Stimulated activated CD8-positive, alpha-beta memory T cell treated with anti-CD3 and anti-CD28 coated beads, Interleukin-7, amount 100 ng/mL, for 48 hours (primary cell): Measurements from ENCODE around the gene FUCA2.
"Not testable (repeated sequence)": the region's sequence is repeated elsewhere in the genome, so short reads cannot be mapped to it uniquely, and the experiment has no call there.

Experiments used
- DNase-seq, 2 donors: peaks; one replicate each; pipeline ENCODE4 v3.0.0-alpha.2; 2020; ENCODE audit warnings: low read depth in 1 of 2; ENCODE audit errors: extremely low read depth in 1 of 2

FUCA2 gene

DNA sequence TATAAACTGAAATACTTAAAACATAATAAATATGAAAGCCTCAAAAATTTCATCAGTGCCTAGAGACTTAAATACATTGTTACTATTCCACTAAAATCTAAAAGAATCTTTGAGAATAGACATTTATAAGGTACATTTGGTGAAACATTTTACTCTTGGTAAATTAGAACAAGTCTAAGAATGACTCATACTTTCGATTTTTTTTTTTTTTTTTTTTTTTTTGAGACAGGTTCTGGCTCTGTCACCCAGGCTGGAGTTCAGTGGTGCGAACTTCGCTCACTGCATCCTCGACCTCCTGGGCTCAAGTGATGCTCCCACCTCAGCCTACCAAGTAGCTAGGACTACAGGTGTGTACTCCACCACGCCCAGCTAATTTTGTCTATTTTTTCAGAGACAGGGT is 6.4 kb downstream of the FUCA2 start:
- no peak for DNase-seq

GRCh38 chr6:143504369-143504768 is 7.2 kb downstream of the FUCA2 start:
- DNase-seq: no peak

- no peak for DNase-seq
These were observed 9.7 kb downstream of the FUCA2 start for GRCh38 chr6:143501851-143502250.

GRCh38 chr6:143498428-143498827 is 13.1 kb downstream of the FUCA2 start:
- no peak for DNase-seq

- DNase-seq: no peak
These were observed 14.5 kb downstream of the FUCA2 start for GRCh38 chr6:143496974-143497373.

GRCh38 chr6:143490775-143491174 is 20.7 kb downstream of the FUCA2 start:
- no peak for DNase-seq

GRCh38 chr6:143490244-143490643 is 21.3 kb downstream of the FUCA2 start:
- DNase-seq: no peak

GRCh38 chr6:143486752-143487151 is 24.8 kb downstream of the FUCA2 start:
- no peak for DNase-seq

DNA sequence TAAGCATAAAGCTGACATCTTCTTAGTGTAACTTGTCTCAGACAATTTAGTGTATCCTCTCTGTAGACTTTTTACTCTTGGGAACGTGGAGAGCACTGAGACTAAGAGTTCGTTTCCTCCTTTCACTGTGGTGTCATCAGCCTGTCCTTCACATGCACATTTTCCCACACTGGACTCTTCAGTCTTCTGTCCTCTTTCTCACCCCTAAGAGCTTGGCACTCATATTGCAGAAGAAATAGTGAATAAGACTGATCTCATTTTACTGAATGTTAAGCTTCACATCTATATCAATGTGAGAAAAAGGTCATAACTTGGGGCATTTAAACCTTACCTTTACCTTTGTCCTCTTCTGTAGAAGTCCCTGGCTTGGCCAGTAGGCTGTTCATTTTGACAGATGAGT is 25.6 kb downstream of the FUCA2 start:
- DNase-seq: no peak

GRCh38 chr6:143482593-143482992 is 28.9 kb downstream of the FUCA2 start:
- no peak for DNase-seq

DNA sequence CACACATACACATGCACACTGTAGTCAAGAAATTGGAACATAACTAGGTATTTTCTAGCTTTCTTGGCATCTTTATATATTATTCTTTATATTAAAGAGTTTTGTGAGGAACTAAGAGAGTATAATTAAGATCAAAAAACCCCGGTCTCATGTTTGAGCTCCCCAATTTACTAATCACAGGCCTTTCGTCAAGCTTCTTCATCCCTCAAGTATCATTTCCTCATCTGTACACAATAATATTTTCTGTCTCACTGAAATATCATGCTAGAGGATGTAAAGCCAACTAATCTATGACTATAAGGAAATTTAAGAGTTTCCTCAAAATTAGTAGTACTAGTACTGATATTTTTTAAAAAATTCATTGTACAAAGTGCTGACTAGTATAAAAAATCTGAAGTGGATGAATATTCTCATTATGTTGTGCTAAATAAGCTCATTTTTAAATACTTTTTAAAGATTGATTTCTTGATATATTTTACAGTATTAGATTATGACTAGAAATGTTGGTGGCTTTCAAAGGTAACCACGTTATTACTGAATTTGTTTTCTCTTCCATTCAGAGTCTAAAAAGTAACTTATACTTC is 32.9 kb downstream of the FUCA2 start:
- DNase-seq: no peak

DNA sequence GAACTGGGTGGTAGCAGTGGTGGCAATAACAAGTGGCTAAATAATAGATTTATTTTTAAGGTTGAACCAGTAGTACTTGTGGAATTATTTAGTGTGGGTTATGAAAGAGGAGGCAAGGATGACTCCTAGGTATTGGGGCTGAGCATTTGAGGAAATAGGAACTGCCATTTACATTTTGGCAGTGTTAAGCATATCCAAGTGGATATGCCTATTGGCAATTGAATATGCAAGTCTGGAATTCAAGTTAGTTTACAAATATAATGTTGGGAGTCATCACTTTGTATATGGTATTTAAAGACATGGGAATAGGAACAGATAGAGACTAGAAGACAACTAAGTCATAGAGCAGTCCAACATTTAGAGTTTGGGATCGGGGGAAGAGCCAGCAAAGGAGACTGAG is 35.0 kb downstream of the FUCA2 start:
- no peak for DNase-seq

DNA sequence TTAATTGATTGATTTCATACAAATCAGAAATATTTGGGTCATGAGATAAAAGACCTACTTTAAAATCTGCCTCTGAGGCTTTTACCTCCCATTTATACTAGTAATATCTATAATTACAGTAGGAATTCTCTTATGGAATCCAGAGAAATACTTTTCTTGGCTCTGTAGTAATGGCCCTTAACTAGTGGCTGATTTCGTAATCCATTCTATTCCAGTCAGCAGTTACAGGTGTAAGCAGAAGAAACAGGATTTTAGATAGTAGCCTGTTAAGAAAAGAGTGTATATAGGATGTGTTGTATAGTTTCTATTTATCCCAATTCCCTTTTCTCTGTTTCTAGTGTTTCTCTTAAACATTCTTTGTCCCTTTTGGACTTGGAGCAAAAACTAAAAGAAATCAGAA is 39.7 kb downstream of the FUCA2 start:
- DNase-seq: no peak

DNA sequence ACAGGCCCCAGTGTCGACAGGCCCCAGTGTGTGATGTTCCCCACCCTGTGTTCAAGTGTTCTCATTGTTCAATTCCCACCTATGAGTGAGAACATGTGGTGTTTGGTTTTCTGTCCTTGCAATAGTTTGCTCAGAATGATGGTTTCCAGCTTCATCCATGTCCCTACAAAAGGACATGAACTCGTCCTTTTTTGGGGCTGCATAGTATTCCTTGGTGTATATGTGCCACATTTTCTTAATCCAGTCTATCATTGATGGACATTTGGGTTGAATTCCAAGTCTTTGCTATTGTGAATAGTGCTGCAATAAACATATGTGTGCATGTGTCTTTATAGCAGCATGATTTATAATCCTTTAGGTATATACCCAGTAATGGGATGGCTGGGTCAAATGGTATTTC is 42.7 kb downstream of the FUCA2 start:
- DNase-seq: not testable (repeated sequence)

- no peak for DNase-seq
These were observed 43.5 kb downstream of the FUCA2 start for GRCh38 chr6:143468026-143468425.

GRCh38 chr6:143465546-143465945 is 46.0 kb downstream of the FUCA2 start:
- DNase-seq: no peak

- DNase-seq: no peak
These were observed 53.8 kb downstream of the FUCA2 start for GRCh38 chr6:143457563-143458359.

DNA sequence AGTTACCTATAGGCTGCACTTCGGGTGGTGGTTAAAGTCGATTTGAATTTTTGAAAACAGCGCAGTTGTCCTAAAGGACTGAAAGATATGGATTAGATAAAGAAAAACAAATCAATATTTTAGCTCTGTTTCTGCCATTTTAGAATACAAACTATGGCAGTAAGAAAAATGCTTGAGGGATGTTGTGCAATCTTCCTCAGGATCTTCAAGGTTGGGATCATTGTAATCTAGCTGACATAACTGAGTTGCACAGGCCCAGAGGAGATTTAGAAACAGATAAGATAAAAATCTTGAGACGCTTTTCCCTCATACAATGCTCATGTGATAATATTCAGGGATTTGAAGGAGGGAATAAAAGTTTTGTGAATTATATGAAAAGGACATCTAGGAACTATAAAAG is 60.0 kb downstream of the FUCA2 start:
- no peak for DNase-seq

DNA sequence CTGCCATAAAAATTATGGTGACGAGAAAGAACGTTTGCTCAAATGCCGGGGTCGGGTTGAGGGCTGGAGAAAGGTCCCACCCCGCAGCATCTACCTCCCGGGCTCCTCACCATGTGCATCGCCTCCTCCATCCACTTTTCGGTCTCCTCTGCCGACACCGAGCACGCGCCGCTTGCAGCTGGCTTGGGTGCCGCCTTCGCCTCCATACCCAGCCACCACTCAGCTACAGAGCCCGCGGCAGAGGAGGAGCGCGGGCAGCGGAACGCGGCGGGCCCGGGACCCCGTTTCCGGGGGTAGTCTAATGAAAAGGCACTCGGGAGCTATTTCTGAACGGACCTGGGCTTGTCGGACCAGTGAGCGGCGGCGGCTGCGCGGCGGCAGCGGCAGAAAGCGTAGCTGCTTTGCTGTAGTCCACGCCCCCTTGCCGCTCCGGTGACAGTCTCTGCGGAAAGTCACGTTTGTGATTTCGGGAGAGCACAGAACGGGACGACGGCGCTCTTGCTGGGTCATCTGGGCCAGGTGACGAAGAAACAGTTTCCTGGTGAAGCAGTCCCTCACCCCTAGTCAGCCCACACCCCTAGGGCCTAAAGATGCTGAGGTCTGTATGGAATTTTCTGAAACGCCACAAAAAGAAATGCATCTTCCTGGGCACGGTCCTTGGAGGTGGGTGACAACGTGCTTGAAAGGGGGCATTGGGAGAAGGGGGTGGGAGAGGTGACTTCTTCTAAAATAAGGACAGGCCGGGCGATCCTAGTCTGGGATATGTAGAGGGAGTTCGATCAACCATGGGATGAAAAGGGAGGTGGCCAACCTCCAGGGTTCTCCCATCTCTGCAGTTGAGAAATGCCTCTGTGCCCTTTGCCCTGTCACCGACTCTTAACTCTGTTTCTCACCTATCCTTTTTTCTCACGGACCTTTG is 60.8 kb downstream of the FUCA2 start, which contains the start of the genes ADAT2 and PEX3:
TSS of gene ADAT2 (minus strand) at position 243 of the 919 bp plus-strand sequence. CDS start at position 206, 37 bp downstream.
TSS of gene PEX3 (plus strand) at position 353 of the 919 bp plus-strand sequence. CDS start at position 591, 238 bp downstream.
- peak; percentile 85 to 91 for DNase-seq

- no peak for DNase-seq
These were observed 61.6 kb downstream of the FUCA2 start for GRCh38 chr6:143449714-143450452.
